ENCODE data around the gene NAT10. TPM values are rescaled to one million over a fixed set of nuclear protein-coding genes. Genes with fewer than 3 reads are reported as not detected.

Gene NAT10
- total RNA-seq, 2 experiments from 2014 or later: 129 to 137 TPM

DNA sequence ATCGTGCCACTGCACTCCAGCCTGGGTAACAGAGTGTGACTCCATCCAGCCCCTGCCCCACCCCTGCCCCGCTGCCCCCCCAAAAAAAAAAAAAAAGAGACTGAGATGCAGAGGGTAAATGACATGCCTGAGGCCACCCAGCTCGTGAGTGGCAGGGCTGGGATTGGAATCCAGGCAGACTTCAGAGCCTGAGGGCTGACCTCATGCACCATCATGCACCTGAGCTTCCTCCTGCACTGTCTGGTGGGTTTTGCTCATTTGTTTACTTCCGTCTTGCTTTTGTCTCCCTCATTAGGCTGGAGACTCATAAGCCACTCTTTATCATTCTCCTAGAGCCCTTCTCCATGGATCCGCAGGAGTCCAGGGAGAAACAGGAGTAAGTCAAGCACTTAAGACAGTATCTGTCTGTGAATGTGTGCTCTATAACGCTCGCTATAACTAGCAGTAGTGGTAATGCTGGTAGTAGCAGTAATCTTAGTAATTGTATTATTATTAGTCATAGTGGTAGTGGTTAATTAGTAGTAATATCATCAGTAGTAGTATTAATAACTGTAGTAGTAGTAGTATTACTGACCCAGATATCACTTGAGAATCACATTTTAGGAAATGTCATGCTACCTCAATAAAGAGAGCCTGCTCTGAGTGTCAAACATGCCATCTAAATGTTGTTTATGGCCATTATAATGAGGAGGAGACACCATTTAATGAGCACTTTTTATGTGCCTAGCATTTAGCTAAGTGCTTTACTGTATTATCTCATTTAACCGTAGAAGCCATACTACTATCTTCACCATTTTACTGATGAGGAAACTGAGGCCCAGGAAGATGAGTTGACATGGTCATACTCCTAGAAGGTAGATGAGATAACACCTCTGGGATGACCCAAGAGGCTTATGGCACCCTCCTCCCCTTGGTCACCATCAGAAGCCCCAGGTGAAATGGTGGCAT is 85.0 kb downstream of the NAT10 start:
- Mint-ChIP-seq H3K4me3 (no peak overlapping the region), H3K27ac (no peak overlapping the region), H3K9me3 (no peaks in the 10 kb centered on the region), H3K36me3 (ENCODE audit: low read depth) (no peaks in the 10 kb centered on the region), H3K4me1 (ENCODE audit: low read depth) (peaks cover 7% of the 10 kb centered on the region), H3K27me3 (no peaks in the 10 kb centered on the region)
- POLR2A ChIA-PET: interaction anchor here (1.6 kb wide), 1 partner anchor 8 kb away, joined by 4 read pairs; no protein-coding TSS in a partner anchor
- TF ChIP-seq, protein P1, sequence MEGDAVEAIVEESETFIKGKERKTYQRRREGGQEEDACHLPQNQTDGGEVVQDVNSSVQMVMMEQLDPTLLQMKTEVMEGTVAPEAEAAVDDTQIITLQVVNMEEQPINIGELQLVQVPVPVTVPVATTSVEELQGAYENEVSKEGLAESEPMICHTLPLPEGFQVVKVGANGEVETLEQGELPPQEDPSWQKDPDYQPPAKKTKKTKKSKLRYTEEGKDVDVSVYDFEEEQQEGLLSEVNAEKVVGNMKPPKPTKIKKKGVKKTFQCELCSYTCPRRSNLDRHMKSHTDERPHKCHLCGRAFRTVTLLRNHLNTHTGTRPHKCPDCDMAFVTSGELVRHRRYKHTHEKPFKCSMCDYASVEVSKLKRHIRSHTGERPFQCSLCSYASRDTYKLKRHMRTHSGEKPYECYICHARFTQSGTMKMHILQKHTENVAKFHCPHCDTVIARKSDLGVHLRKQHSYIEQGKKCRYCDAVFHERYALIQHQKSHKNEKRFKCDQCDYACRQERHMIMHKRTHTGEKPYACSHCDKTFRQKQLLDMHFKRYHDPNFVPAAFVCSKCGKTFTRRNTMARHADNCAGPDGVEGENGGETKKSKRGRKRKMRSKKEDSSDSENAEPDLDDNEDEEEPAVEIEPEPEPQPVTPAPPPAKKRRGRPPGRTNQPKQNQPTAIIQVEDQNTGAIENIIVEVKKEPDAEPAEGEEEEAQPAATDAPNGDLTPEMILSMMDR (IDR thresholded peaks at IDR 0.05): no peak
- DNase-seq (no peak), ATAC-seq (no peak)
- CTCF ChIA-PET: interaction anchor here (6.5 kb wide), 1 partner anchor 15 kb away, joined by 29 read pairs; no protein-coding TSS in a partner anchor
- intact Hi-C loops (cut with micrococcal nuclease): no loop called here

DNA sequence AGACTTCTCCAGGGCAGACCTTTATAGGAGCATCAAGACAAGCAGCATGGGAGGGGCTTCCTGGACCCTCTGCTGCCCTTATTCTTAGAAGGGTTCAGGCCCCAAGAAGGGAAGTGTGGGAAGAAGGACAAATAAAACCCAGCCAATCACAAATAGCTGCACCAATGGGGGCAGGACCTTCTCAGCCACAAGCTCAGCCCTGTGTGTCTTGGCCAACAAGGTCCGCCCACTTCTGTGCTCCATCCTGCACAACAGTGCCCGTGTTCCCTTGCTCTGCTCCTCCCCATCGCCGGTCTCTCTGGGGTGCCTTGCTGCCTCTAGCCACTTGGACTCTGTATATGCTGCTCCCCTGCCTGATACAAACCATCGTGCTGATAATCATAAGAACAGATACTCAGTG is 86.1 kb downstream of the NAT10 start:
- H3K4me1 Mint-ChIP-seq (ENCODE audit: low read depth): peaks cover 7% of the 10 kb centered on the region
- H3K27me3 Mint-ChIP-seq: no peaks in the 10 kb centered on the region
- no peaks in the 10 kb centered on the region for H3K9me3 Mint-ChIP-seq
- no peak overlapping the region for H3K27ac Mint-ChIP-seq
- H3K36me3 Mint-ChIP-seq (ENCODE audit: low read depth): no peaks in the 10 kb centered on the region
- ATAC-seq (no peak), DNase-seq (no peak)
- ChIA-PET POLR2A (interaction anchor here (0.6 to 1.6 kb wide), 2 partner anchors 9 to 156 kb away, joined by 3 to 4 read pairs; no protein-coding TSS in a partner anchor), CTCF (interaction anchor here (0.9 kb wide), 1 partner anchor 17 kb away, joined by 3 read pairs; no protein-coding TSS in a partner anchor)
- intact Hi-C loops (cut with micrococcal nuclease): no loop called here
- TF ChIP-seq, protein P1 (IDR thresholded peaks at IDR 0.05): no peak
- no peak overlapping the region for H3K4me3 Mint-ChIP-seq

DNA sequence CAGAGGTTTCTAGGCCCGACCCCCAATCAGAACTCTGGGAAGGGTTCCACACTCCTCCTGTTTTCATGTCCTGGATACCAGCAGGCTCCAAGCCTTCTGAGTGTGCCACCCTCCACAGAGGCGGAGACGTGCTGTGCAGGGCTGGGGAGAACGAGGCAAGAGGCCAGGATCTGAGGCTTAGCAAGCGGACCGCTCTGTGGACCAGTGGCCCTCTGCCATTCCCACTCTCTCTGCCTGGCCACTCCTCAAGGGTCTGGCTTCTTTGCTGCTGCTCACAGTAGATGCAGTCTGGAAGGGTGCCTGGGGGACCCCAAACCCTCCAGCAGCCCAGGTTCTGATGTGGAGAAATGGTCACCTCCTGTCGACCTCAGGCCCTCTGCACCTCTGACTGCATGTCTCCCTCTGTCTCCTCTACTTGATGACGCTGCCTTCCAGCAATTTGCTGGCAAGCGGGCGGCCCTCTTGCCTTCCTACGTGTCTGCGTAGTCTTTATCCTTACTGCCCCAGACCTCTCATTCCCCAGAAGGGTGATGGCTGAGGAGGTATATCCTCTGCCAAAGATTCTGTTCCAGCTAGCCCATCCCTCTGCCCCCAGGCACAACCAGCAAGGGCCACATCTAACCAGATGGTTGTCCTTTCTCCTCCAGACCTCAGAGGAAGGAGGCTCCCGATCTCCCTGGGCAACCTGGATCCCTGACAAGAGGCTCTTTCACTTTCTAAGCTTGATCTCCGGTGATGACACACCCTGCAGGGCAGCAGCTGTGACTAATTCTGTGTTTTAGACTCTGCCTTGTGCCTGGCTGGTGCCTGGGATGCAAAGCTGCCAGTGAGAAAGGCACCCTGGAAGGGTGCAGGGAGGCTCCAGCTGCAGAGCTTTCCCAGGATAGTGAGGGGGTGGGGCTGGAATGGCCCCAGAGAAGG is 87.3 kb downstream of the NAT10 start:
- ATAC-seq: peak; percentile 87
- TF ChIP-seq, protein P1 (IDR thresholded peaks at IDR 0.05): no peak
- POLR2A ChIA-PET: no interaction called here
- Mint-ChIP-seq H3K4me1 (ENCODE audit: low read depth) (peaks cover 7% of the 10 kb centered on the region), H3K9me3 (no peaks in the 10 kb centered on the region), H3K27me3 (no peaks in the 10 kb centered on the region), H3K4me3 (no peak overlapping the region), H3K27ac (no peak overlapping the region), H3K36me3 (ENCODE audit: low read depth) (peaks cover 4% of the 10 kb centered on the region)
- intact Hi-C loops (cut with micrococcal nuclease): no loop called here
- peak; percentile 32 for DNase-seq
- CTCF ChIA-PET: interaction anchor here (1.4 kb wide), 1 partner anchor 9 kb away, joined by 4 read pairs; no protein-coding TSS in a partner anchor

DNA sequence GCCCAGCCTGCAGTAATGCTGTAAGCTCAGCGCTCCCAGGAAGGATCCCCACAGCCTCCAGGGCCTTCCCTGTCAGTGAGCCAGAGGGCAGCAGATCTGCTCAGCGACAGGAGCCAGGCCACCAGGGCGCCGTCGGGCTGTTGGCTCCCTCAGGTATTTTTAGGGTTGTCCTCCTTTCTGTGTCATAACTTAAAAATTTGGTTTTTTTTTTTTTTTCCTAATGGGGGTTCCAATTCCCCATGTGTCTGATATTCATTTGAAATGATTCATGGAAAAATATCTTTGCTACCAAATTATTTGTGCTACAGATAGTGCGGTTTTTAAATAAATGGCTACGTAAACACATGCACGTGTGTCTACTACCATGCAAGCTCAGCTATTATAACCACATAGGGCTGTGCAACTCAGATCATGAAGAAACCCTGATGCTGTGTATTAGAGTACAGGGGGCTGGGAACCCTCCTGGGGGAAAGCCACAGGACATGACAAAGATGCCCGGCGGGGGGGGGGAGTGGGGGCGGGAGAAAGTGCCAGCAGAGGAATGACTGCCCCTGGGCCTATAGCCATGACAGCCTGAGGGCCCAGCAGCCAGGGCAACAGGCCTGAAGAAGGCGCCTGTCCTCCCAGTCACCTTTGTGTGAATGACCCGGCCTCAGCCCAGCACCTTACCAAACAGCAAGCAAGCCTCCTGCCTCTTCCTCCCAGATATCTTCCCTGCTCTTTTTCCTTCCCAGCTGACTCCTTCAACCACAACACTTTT is 89.3 kb downstream of the NAT10 start:
- Mint-ChIP-seq H3K36me3 (ENCODE audit: low read depth) (peaks cover 4% of the 10 kb centered on the region), H3K4me3 (no peak overlapping the region), H3K4me1 (ENCODE audit: low read depth) (peaks cover 14% of the 10 kb centered on the region), H3K27me3 (no peaks in the 10 kb centered on the region), H3K27ac (no peak overlapping the region), H3K9me3 (no peaks in the 10 kb centered on the region)
- CTCF ChIA-PET: interaction anchor here (0.7 to 1.9 kb wide), 4 partner anchors 9 to 158 kb away, joined by 3 to 5 read pairs (median 4); no protein-coding TSS in a partner anchor
- ATAC-seq: no peak
- TF ChIP-seq, protein P1 (IDR thresholded peaks at IDR 0.05): no peak
- POLR2A ChIA-PET: interaction anchor here (0.6 to 1.1 kb wide), 2 partner anchors 10 to 156 kb away, joined by 3 to 4 read pairs; no protein-coding TSS in a partner anchor
- intact Hi-C loops (cut with micrococcal nuclease): no loop called here
- no peak for DNase-seq

Other genes starting within 250 kb of the NAT10 start
- gene LMO2, start 213.6 kb upstream of the NAT10 start, total RNA-seq: not detected
- 100 to 1,000 TPM; 297 to 328 TPM for gene CAPRIN1, start 53.9 kb upstream of the NAT10 start, total RNA-seq